Measurements from ENCODE around the gene B3GNT9. TPM values are rescaled to one million over a fixed set of nuclear protein-coding genes. Genes with fewer than 3 reads are reported as not detected.

Gene B3GNT9
- total RNA-seq, 1 donor from 2014 or later, result 1.0 TPM

GRCh38 chr16:67174706-67175231 lies 24.0 kb upstream of the B3GNT9 start:
- no peak for DNase-seq
- Mint-ChIP-seq H3K4me3 (ENCODE audit: unreplicated experiment) (no peak overlapping the region), H3K36me3 (ENCODE audit: unreplicated experiment) (peaks cover 5% of the 10 kb centered on the region), H3K4me1 (ENCODE audit: low read depth, unreplicated experiment) (peaks cover 17% of the 10 kb centered on the region), H3K27me3 (ENCODE audit: unreplicated experiment) (peaks cover 35% of the 10 kb centered on the region), H3K9me3 (ENCODE audit: unreplicated experiment) (peaks cover 14% of the 10 kb centered on the region), H3K27ac (ENCODE audit: unreplicated experiment) (no peak overlapping the region)
- no peak for TF ChIP-seq CTCF (IDR thresholded peaks at IDR 0.05; ENCODE audit: partially characterized antibody, unreplicated experiment)

GRCh38 chr16:67173808-67174705 lies 23.3 kb upstream of the B3GNT9 start:
- H3K27ac Mint-ChIP-seq (ENCODE audit: unreplicated experiment), result peak overlapping the region; percentile 89
- H3K4me3 Mint-ChIP-seq (ENCODE audit: unreplicated experiment), result peak overlapping the region; percentile 95
- TF ChIP-seq CTCF (IDR thresholded peaks at IDR 0.05; ENCODE audit: partially characterized antibody, unreplicated experiment), result no peak
- peaks cover 16% of the 10 kb centered on the region for H3K9me3 Mint-ChIP-seq (ENCODE audit: unreplicated experiment)
- peaks cover 35% of the 10 kb centered on the region for H3K27me3 Mint-ChIP-seq (ENCODE audit: unreplicated experiment)
- peaks cover 5% of the 10 kb centered on the region for H3K36me3 Mint-ChIP-seq (ENCODE audit: unreplicated experiment)
- peak; percentile 86 for DNase-seq
- H3K4me1 Mint-ChIP-seq (ENCODE audit: low read depth, unreplicated experiment), result peaks cover 18% of the 10 kb centered on the region

- TF ChIP-seq CTCF (IDR thresholded peaks at IDR 0.05; ENCODE audit: partially characterized antibody, unreplicated experiment), result no peak
- peaks cover 7% of the 10 kb centered on the region for H3K36me3 Mint-ChIP-seq (ENCODE audit: unreplicated experiment)
- peaks cover 12% of the 10 kb centered on the region for H3K4me1 Mint-ChIP-seq (ENCODE audit: low read depth, unreplicated experiment)
- H3K4me3 Mint-ChIP-seq (ENCODE audit: unreplicated experiment), result peak overlapping the region; percentile 95
- peak overlapping the region; percentile 89 for H3K27ac Mint-ChIP-seq (ENCODE audit: unreplicated experiment)
- peaks cover 17% of the 10 kb centered on the region for H3K9me3 Mint-ChIP-seq (ENCODE audit: unreplicated experiment)
- DNase-seq, result no peak
- H3K27me3 Mint-ChIP-seq (ENCODE audit: unreplicated experiment), result peaks cover 30% of the 10 kb centered on the region
Observed at GRCh38 chr16:67173323-67173722, 22.5 kb upstream of the B3GNT9 start.

- Mint-ChIP-seq H3K9me3 (ENCODE audit: unreplicated experiment) (peaks cover 9% of the 10 kb centered on the region), H3K27ac (ENCODE audit: unreplicated experiment) (peak overlapping the region; percentile 2), H3K4me3 (ENCODE audit: unreplicated experiment) (peak overlapping the region; percentile 78), H3K27me3 (ENCODE audit: unreplicated experiment) (peaks cover 32% of the 10 kb centered on the region), H3K36me3 (ENCODE audit: unreplicated experiment) (peaks cover 5% of the 10 kb centered on the region), H3K4me1 (ENCODE audit: low read depth, unreplicated experiment) (peaks cover 11% of the 10 kb centered on the region)
- no peak for TF ChIP-seq CTCF (IDR thresholded peaks at IDR 0.05; ENCODE audit: partially characterized antibody, unreplicated experiment)
- no peak for DNase-seq
Observed at GRCh38 chr16:67170949-67171649, 20.3 kb upstream of the B3GNT9 start.
